Small intestine (tissue), 7 donors: ENCODE data around the gene ALPG. TPM values are rescaled to one million over a fixed set of nuclear protein-coding genes. Genes with fewer than 3 reads are reported as not detected.
"Not testable (repeated sequence)": the region's sequence is repeated elsewhere in the genome, so short reads cannot be mapped to it uniquely, and the experiment has no call there.

Source experiments
- DNase-seq, 2 donors: peaks; one replicate each; pipeline versions ENCODE4 v3.0.0 to v3.0.0-alpha.2; 2013
- FAIRE-seq: peaks from 2 replicates; lab custom pipeline; 2012; peaks lifted over from hg19 to GRCh38; lab: Jason Lieb, UNC
- H3K27ac ChIP-seq, 3 donors: one replicate each; pipeline ENCODE4 v1.5.1; 2013; ENCODE audit warnings: low read length in 2 of 3, mild to moderate bottlenecking in 2 of 3, control low read depth in 1 of 3, inconsistent platforms in 1 of 3, low read depth in 1 of 3, moderate library complexity in 1 of 3
- H3K27me3 ChIP-seq, 3 donors: one replicate each; pipeline ENCODE4 v1.6.1; 2013; ENCODE audit warnings: low read length in 3 of 3, inconsistent platforms in 1 of 3; ENCODE audit not compliant: control insufficient read depth in 3 of 3, insufficient read depth in 3 of 3
- H3K36me3 ChIP-seq, 3 donors: one replicate each; pipeline ENCODE4 v1.6.1; 2013; ENCODE audit warnings: low read length in 3 of 3, inconsistent platforms in 1 of 3, low read depth in 1 of 3, mild to moderate bottlenecking in 1 of 3, moderate library complexity in 1 of 3; ENCODE audit not compliant: control insufficient read depth in 3 of 3, insufficient read depth in 2 of 3
- H3K4me1 ChIP-seq, 3 donors: one replicate each; pipeline ENCODE4 v1.6.1; 2013; ENCODE audit warnings: low read length in 2 of 3, inconsistent platforms in 1 of 3, low read depth in 1 of 3, mild to moderate bottlenecking in 1 of 3, moderate library complexity in 1 of 3; ENCODE audit not compliant: control insufficient read depth in 3 of 3, insufficient read depth in 2 of 3
- H3K4me3 ChIP-seq, 3 donors: one replicate each; pipeline ENCODE4 v1.5.1; 2013; ENCODE audit warnings: low read length in 3 of 3, control low read depth in 1 of 3, inconsistent platforms in 1 of 3, low read depth in 1 of 3, mild to moderate bottlenecking in 1 of 3, moderate library complexity in 1 of 3
- H3K9me3 ChIP-seq, 2 donors: one replicate each; pipeline ENCODE4 v1.6.1; 2013; ENCODE audit warnings: low read depth in 1 of 2, low read length in 1 of 2; ENCODE audit not compliant: control insufficient read depth in 2 of 2, insufficient read depth in 1 of 2
- WGBS, 3 donors: extraction: QIAGEN DNeasy Blood & Tissue Kit; methylation state at CpG; one replicate each; pipeline ENCODE4 v1.1.7; 2013; 5-methylcytosine and 5-hydroxymethylcytosine counted together
- polyA plus RNA-seq, 4 donors: library from polyadenylated mRNA; stranded (reverse) in 3 of 4; unstranded in 1 of 4; fragments of 200-250 nt in 3 of 4; fragments of 120-200 nt in 1 of 4; gene quantifications; one replicate each; pipeline versions ENCODE4 v1.2.1 to v1.2.3, GENCODE V29; 2013
- donor health status: healthy with polysubstance abuse.
- donor health status: control.
- donor health status: control.
- donor health status: Bipolar disorder and iron deficiency.
- donor health status: healthy.

The ALPG gene
- polyA plus RNA-seq, 4 donors: 0.01 TPM; not detected in 3

- not testable (repeated sequence) for H3K4me1 ChIP-seq, FAIRE-seq, H3K36me3 ChIP-seq, H3K9me3 ChIP-seq, H3K27ac ChIP-seq, H3K27me3 ChIP-seq, H3K4me3 ChIP-seq, DNase-seq
- WGBS, 3 donors: 79 to 88% (median 83%) methylated on average over 8 to 9 of the region's 10 CpGs
Measured at GRCh38 chr2:232441922-232442321, 35.3 kb downstream of the ALPG start.

DNA sequence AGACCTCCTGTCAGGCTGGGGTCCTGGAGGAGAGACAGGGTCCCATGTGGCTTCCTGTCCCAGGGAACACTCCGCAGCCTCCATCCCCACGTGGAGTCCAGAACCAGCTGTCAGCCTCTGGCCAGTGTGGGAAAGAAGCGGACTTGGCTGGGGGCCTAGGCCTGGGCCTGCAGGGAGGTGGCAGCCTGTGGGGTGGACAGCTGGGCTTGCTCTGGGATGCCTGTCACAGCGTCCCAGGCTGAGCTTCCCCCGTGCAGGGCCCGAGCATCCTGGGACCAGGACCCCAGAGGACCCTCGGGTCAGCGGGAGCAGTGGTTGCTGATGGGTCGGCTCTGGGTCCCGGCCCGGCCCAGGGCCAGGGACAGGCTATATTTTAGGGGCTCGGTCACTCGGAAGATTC, 35.8 kb downstream of the ALPG start:
- H3K4me3 ChIP-seq, H3K36me3 ChIP-seq, H3K27ac ChIP-seq, DNase-seq, H3K27me3 ChIP-seq, H3K9me3 ChIP-seq, FAIRE-seq: not testable (repeated sequence)
- H3K4me1 ChIP-seq: peaks cover 2 to 12% (median 4%) of the 10 kb centered on the region in 3 donors
- 59 to 81% (median 80%) methylated on average over 10 to 13 of the region's 13 CpGs for WGBS, 3 donors

GRCh38 chr2:232443047-232443446, 36.4 kb downstream of the ALPG start:
- H3K27ac ChIP-seq, H3K4me3 ChIP-seq, H3K27me3 ChIP-seq, FAIRE-seq, H3K36me3 ChIP-seq, DNase-seq, H3K9me3 ChIP-seq: not testable (repeated sequence)
- peaks cover 2 to 18% (median 4%) of the 10 kb centered on the region in 3 donors for H3K4me1 ChIP-seq
- WGBS, 3 donors: 75 to 97% (median 81%) methylated on average over 5 to 13 of the region's 13 CpGs

GRCh38 chr2:232443669-232444408, 37.2 kb downstream of the ALPG start:
- H3K4me3 ChIP-seq, H3K27ac ChIP-seq, H3K9me3 ChIP-seq, FAIRE-seq, H3K27me3 ChIP-seq, H3K36me3 ChIP-seq: not testable (repeated sequence)
- peak in 1 of 2 donors; percentile 52 for DNase-seq
- 30 to 63% (median 44%) methylated on average over 13 to 16 of the region's 21 CpGs for WGBS, 3 donors
- peaks cover 2 to 21% (median 4%) of the 10 kb centered on the region in 3 donors for H3K4me1 ChIP-seq

DNA sequence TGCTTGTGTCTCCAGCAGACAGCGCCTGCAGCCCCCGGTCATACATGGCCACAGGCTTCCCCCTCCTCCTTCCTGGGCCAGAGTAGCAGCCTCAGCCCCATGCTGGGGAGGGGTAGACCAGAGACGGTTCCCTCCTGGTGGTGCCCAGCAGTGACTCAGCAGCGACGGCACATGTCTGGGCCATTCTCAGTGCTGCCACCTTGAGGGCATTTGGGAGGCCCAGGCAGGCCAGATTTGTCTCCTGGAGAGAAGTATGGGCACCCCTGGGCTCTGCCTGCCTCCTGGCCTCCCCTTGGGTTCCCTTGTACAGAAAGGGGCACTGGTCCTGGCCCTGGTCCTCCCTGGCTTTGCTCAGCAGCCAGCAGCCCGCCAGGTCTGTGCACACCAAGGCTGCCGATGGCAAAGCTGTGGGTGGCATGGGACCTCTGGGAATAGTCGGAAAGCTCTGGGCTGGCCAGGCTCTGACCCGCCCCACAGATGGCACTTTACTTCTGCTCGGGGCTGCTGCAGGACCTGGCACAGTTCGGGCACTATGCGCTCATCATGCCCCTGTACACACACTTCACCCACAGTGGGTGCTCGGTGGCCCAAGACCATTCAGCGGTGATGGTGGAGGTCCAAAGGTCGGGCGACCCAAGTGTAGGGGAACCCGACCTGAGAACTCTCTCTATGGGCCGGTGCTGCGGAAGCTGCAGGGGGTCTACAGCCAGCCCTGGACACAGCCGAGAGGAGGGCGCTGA, 37.9 kb downstream of the ALPG start:
- WGBS, 3 donors: 73 to 81% (median 74%) methylated on average over 21 of the region's 21 CpGs
- H3K27ac ChIP-seq: no peak overlapping the region
- FAIRE-seq (no peak), DNase-seq (peak; percentile 32 to 75)
- H3K4me3 ChIP-seq: no peak overlapping the region
- H3K4me1 ChIP-seq: peaks cover 2 to 21% (median 4%) of the 10 kb centered on the region in 3 donors
- no peaks in the 10 kb centered on the region for H3K36me3 ChIP-seq
- H3K27me3 ChIP-seq: no peaks in the 10 kb centered on the region
- no peaks in the 10 kb centered on the region for H3K9me3 ChIP-seq

- not testable (repeated sequence) for H3K36me3 ChIP-seq, DNase-seq, H3K27ac ChIP-seq, H3K9me3 ChIP-seq, H3K27me3 ChIP-seq, H3K4me3 ChIP-seq, FAIRE-seq
- WGBS, 3 donors: 74 to 85% (median 82%) methylated on average over 23 to 27 of the region's 29 CpGs
- H3K4me1 ChIP-seq: peaks cover 2 to 21% (median 4%) of the 10 kb centered on the region in 3 donors
Measured at GRCh38 chr2:232445149-232445885, 38.7 kb downstream of the ALPG start.

GRCh38 chr2:232446266-232446777, 39.7 kb downstream of the ALPG start:
- FAIRE-seq: not testable (repeated sequence)
- WGBS, 3 donors: 24 to 35% (median 32%) methylated on average over 5 to 9 of the region's 9 CpGs

GRCh38 chr2:232447091-232447620, 40.5 kb downstream of the ALPG start:
- Histone ChIP-seq H3K27ac (peak overlapping the region; percentile 91 to 93 (median 92)), H3K4me3 (no peak overlapping the region), H3K4me1 (peaks cover 2 to 21% (median 4%) of the 10 kb centered on the region in 3 donors), H3K9me3 (no peaks in the 10 kb centered on the region), H3K36me3 (no peaks in the 10 kb centered on the region), H3K27me3 (no peaks in the 10 kb centered on the region)
- no peak for FAIRE-seq
- WGBS, 3 donors: 59 to 72% (median 67%) methylated on average over 9 of the region's 9 CpGs
- no peak for DNase-seq

More at GRCh38 chr2:232446266-232446777, 39.7 kb downstream of the ALPG start:
- H3K9me3 ChIP-seq, H3K36me3 ChIP-seq, H3K27me3 ChIP-seq, H3K4me3 ChIP-seq: not testable (repeated sequence)
- peak in 1 of 2 donors; percentile 23 for DNase-seq
- Histone ChIP-seq H3K27ac (peak overlapping the region in 2 of 3 donors; percentile 92 to 93), H3K4me1 (peaks cover 2 to 21% (median 4%) of the 10 kb centered on the region in 3 donors)
